HG03159 (cell line): ENCODE measurements around the gene SPON1.
"Not testable (repeated sequence)": the region's sequence is repeated elsewhere in the genome, so short reads cannot be mapped to it uniquely, and the experiment has no call there.

Source experiments
- ATAC-seq: cut with Tn5 transposase; IDR thresholded peaks from one replicate; pipeline ENCODE4 v1.9.1; 2021; ENCODE audit warnings: mild to moderate bottlenecking, moderate library complexity; ENCODE audit not compliant: unreplicated experiment

SPON1 gene

GRCh38 chr11:13962562-13963168 is at the start of gene SPON1:
TSS of gene SPON1 (plus strand) at chr11:13962723. CDS start at chr11:13962905, 182 bp downstream.
- ATAC-seq, result no peak

GRCh38 chr11:13917264-13917663 is 45.3 kb upstream of the SPON1 start:
- no peak for ATAC-seq

GRCh38 chr11:13917904-13918303 is 44.6 kb upstream of the SPON1 start:
- no peak for ATAC-seq

- no peak for ATAC-seq
Measured at GRCh38 chr11:13920756-13921155, 41.8 kb upstream of the SPON1 start.

DNA sequence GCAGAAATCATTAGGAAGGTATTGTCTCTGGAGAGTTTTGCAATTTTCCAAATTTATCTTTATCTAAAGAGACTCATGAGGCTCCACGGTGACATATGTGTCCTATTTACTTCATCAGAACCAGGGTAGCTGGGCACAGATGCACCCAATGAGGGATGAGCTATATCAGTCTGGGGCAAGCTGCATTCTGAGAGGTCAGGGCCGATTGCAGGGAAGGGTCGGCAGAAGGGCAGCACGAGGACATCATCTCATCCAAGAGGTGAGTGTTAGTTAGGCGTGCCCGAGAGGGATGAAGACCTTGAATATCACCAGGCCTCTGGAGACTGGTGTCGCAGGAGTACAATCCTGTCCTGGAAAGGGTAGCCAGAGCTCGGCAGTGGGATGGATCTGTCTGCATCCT is 41.0 kb upstream of the SPON1 start:
- ATAC-seq, result no peak

GRCh38 chr11:13923182-13923581 is 39.3 kb upstream of the SPON1 start:
- ATAC-seq, result no peak

DNA sequence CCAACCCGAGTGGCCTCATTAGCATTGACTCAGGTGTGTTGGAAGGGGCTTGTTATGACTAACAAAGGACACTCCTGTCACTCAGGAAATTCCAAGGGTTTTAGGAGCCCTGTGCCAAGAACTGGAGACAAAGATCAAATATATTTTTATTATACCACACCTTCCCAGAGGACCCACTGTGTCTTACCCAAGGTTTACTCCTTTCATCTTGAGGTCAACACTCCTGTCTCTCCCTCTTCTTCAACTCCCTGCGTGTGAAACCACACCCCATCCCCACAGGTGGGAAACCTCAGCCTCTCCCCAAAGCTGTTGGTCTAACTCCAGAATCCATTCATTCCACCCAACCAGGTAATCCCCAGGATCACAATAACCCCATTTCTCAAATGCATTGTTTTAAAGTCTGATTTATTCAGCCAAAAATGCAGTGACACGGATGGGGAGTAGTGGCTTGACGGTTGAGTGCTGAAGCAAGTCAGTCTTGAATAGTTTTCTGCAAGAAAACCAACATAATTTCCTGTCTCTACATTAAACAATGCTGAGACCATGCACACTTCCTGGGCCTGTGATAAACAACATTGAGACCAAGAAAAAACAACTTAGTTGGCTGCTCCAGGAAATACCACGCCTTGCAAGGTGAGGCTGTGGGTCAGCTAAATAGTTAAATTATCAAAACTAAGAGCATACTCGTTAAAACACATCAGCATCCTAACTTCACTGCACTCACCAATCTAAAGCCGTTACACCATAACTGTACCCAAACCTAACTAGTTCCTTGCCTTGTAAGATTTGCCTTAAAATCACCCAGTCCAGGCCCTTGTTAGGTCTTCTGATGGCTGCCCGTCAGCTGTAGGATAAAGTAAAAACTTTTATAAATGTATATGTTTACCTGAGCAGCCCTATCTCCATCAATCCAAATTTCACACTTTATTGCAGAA is 38.5 kb upstream of the SPON1 start:
- no peak for ATAC-seq

GRCh38 chr11:13924801-13925327 is 37.7 kb upstream of the SPON1 start:
- ATAC-seq, result no peak

GRCh38 chr11:13926366-13926765 is 36.2 kb upstream of the SPON1 start:
- ATAC-seq, result not testable (repeated sequence)

GRCh38 chr11:13926981-13927380 is 35.5 kb upstream of the SPON1 start:
- ATAC-seq, result no peak

DNA sequence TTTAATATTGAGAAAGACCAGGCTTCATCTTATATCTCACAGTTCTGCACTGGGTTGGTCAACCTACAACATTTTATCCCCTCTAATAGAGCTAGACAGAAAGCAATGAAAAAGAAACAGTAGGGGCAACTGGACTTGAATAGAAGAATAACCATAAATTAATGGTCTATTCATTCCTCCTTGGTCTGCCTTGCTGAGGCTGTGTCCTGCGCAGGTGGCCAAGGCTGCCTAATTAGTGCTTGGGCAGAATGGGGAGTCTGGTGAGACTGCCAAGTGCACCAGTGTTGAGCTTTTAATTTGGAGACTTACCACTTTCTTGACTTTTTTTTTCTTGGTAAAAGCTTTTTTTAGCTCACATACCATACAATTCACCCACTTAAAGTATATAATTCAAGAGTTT is 35.0 kb upstream of the SPON1 start:
- no peak for ATAC-seq

DNA sequence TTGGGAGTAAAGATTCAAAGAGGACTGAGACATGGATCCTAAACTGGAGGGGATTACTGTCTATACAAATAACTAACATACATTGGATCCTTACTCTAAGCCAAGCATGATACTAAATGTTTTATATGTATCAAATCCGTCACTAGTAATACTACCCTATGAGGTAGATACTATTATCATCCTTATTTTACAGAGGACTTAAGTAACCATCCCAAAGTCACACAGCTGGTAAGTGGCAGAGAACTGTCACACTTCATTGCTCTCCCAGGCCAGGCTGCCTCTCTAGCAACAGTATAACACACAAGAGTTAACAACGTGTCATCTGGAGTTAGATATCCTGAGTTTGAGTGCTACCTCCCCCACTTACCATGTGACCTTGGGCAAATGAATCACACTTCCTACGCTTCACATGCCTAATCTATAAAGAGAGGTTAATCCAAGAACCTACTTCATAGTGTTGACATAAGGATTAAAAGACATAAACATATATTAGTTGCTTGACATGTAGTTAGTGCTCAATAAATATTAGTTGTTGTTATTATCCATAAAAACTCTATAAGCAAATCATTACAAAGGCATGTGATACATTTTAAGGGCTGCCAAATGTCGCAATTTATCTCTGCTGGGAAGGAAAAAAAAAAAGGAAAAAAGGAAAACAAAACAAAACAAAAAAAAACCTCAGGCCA is 33.8 kb upstream of the SPON1 start:
- no peak for ATAC-seq

DNA sequence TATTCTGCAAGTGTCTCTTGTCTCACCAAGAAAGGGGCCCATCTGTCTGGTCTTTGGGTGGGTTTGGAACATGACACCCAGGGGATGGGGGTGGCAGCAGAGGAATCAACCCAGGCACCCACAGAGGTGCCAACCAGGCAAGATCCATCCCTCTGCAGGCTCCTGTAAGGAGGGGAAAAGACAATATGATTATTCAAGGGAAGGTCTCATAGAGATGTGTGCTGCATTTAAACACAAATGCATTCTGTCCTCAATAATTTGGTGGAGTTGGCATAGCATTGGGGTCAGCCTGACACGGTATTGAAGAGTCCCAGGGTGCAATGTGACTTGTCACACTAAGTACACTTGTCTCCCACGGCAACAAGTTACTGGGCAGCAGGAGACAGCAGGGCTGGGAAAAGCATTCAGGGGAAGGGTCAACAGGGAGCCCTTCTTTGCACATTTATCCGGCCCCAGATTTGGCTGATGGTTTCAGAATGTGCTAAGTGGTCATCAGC is 33.1 kb upstream of the SPON1 start:
- no peak for ATAC-seq

- no peak for ATAC-seq
Measured at GRCh38 chr11:13931356-13931755, 31.2 kb upstream of the SPON1 start.

GRCh38 chr11:13937154-13937553 is 25.4 kb upstream of the SPON1 start:
- ATAC-seq, result not testable (repeated sequence)

GRCh38 chr11:13938829-13939228 is 23.7 kb upstream of the SPON1 start:
- not testable (repeated sequence) for ATAC-seq

- no peak for ATAC-seq
Measured at GRCh38 chr11:13939961-13940906, 22.3 kb upstream of the SPON1 start.

- ATAC-seq, result no peak
Measured at GRCh38 chr11:13940907-13941256, 21.6 kb upstream of the SPON1 start.

GRCh38 chr11:13941775-13942174 is 20.7 kb upstream of the SPON1 start:
- ATAC-seq, result no peak

DNA sequence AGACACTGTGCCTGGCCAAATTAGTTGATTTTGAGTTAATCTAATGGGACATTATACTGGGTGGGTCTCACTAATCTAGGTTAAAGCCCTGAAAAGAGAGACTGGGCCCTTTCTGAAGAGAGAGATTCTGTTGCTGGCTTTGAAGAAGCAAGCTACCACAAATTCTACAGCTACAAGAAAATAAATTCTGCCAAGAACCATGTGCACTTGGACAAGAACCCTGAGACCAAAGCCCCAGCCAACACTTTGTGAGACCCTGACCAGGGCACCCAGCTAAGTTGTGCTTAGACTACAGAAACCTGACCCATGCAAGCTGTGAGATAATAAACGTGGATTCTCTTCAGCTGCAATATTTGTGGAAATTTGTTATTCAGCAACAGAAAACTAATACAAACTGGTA is 20.1 kb upstream of the SPON1 start:
- ATAC-seq, result no peak
